Omental fat pad (tissue), 4 donors: ENCODE measurements around the gene CPXM2. TPM values are rescaled to one million over a fixed set of nuclear protein-coding genes. Genes with fewer than 3 reads are reported as not detected.

ENCODE experiments used
- ATAC-seq: fragments of 150-250 bp; one replicate; pipeline ENCODE4 v1.9.1; 2016; ENCODE audit warnings: mild to moderate bottlenecking, moderate library complexity; ENCODE audit not compliant: low FRiP score
- DNase-seq: peaks from one replicate; pipeline ENCODE4 v3.0.0-alpha.2; 2019; ENCODE audit warnings: low spot score
- CTCF ChIP-seq, 3 donors: fragments of 450-650 bp; IDR thresholded peaks; one replicate each; pipeline ENCODE4 v1.5.1; 2016 to 2017; ENCODE audit warnings: antibody characterized with exemption in 3 of 3, mild to moderate bottlenecking in 3 of 3, moderate library complexity in 2 of 3
- total RNA-seq, 4 donors: library from RNA; depleted of rRNA; stranded (reverse); fragments of >200 nt; gene quantifications; one replicate each; pipeline ENCODE4 v1.1.0, GENCODE V29; 2016

Gene CPXM2
- total RNA-seq, 4 donors from 2014 or later, result 7.3 to 19.2 (median 16.6) TPM

- ATAC-seq (no peak), DNase-seq (no peak)
- no peak for TF ChIP-seq CTCF (IDR thresholded peaks at IDR 0.05)
Observed at GRCh38 chr10:123787566-123787965, 104.0 kb downstream of the CPXM2 start.

- DNase-seq (no peak), ATAC-seq (no peak)
- TF ChIP-seq CTCF (IDR thresholded peaks at IDR 0.05), result no peak
Observed at GRCh38 chr10:123786896-123787295, 104.7 kb downstream of the CPXM2 start.

GRCh38 chr10:123786306-123786705 lies 105.3 kb downstream of the CPXM2 start:
- DNase-seq, result no peak
- TF ChIP-seq CTCF (IDR thresholded peaks at IDR 0.05), result no peak

GRCh38 chr10:123784646-123785045 lies 107.0 kb downstream of the CPXM2 start:
- no peak for TF ChIP-seq CTCF (IDR thresholded peaks at IDR 0.05)
- DNase-seq (no peak), ATAC-seq (no peak)

More at GRCh38 chr10:123786306-123786705, 105.3 kb downstream of the CPXM2 start:
- no peak for ATAC-seq

GRCh38 chr10:123784216-123784615 lies 107.4 kb downstream of the CPXM2 start:
- ATAC-seq, result no peak
- TF ChIP-seq CTCF (IDR thresholded peaks at IDR 0.05), result no peak
- DNase-seq, result no peak

GRCh38 chr10:123783296-123783695 lies 108.3 kb downstream of the CPXM2 start:
- no peak for ATAC-seq
- DNase-seq, result no peak
- no peak for TF ChIP-seq CTCF (IDR thresholded peaks at IDR 0.05)

GRCh38 chr10:123782549-123782948 lies 109.1 kb downstream of the CPXM2 start:
- no peak for TF ChIP-seq CTCF (IDR thresholded peaks at IDR 0.05)
- ATAC-seq (no peak), DNase-seq (no peak)
